Keratinocyte (primary cell): ENCODE measurements around the gene HCFC1.

Experiments
- CTCF ChIP-seq, 3 experiments: IDR thresholded peaks in 1 of 3; conservative IDR thresholded peaks in 1 of 3; optimal IDR thresholded peaks in 1 of 3; 2 replicates in 2 of 3; 3 replicates in 1 of 3; pipeline versions ENCODE3 to v1.5.1; 2011; ENCODE audit warnings: low read length in 3 of 3, mild to moderate bottlenecking in 3 of 3, moderate library complexity in 2 of 3, control low read depth in 1 of 3, inconsistent platforms in 1 of 3; ENCODE audit not compliant: insufficient read depth in 2 of 3; ENCODE audit errors: extremely low read depth in 1 of 3
- EZH2 ChIP-seq: IDR thresholded peaks from one replicate; pipeline ENCODE4 v1.6.1; 2012; ENCODE audit warnings: inconsistent platforms, mild to moderate bottlenecking, low read length, moderate library complexity

- TF ChIP-seq CTCF (optimal IDR thresholded peaks at IDR 0.05 in 1 of 3, IDR thresholded peaks at IDR 0.05 in 1 of 3, conservative IDR thresholded peaks at IDR 0.05 in 1 of 3; ENCODE audit: extremely low read depth in 1 of 3, insufficient read depth in 2 of 3, low read length in 3 of 3) (no peak), EZH2 (no peak)
Observed at GRCh38 chrX:153931151-153931550, 40.5 kb downstream of the HCFC1 start.
